Measurements from ENCODE around the gene BCL11A.

DNA sequence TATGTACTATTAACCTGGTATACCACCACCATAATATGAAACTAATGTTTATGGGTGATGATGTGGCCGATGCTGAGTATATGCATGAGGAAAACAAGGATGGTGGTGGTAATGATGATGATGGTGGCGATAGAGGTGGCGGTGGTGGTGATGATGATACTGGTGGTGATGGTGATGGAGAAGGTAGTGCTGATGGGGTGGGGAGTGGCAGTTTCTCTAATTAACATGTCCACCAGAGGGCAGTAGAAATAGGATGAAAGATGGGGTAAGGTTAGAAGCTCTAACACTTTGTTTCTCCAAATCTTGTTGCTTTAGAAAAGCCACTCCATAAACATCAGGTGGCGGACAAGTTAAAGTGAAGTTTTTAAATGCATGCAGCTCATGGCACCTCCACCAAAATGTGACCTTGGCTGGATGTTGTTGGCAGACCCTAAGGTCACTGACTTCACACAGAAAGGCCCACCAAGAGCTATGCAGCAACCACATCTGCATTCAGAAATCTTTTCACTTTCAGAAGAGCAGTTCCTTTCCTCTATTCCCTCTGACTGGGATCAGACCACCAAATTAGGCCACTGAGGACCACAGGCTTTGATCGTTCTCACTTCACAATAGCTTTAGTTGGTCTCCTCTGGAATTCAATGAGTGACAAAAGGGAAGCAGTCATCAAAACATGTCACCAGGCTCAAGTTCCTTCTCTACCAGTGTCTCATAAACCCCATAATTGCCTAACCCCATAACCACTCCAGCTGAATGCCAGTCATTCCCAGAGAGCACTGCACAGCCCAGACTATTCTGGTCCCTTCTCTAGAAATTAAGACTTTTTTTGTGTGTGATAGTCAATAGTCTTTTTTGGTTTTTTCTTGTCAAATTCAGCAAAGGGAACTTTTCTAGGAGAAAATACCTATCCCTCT is 7.5 kb upstream of the BCL11A start:
- TF ChIP-seq RCOR1 (IDR thresholded peaks at IDR 0.05; ENCODE audit: low read depth, low read length) (no peak), POLR2A (IDR thresholded peaks at IDR 0.05; ENCODE audit: low read length) (no peak), MAFK (IDR thresholded peaks at IDR 0.05; ENCODE audit: partially characterized antibody) (no peak), RARB (CRISPR knock-in tag; IDR thresholded peaks at IDR 0.05) (no peak), E2F6 (IDR thresholded peaks at IDR 0.05; ENCODE audit: borderline replicate concordance, low read depth) (no peak), REST (IDR thresholded peaks at IDR 0.05) (no peak), SMC3 (IDR thresholded peaks at IDR 0.05) (peak; percentile 47; the same call in 2 of the 3 replicates), CHD4 (IDR thresholded peaks at IDR 0.05; ENCODE audit: borderline replicate concordance) (no peak), RAD21 (conservative IDR thresholded peaks at IDR 0.05 in 1 of 2, IDR thresholded peaks at IDR 0.05 in 1 of 2) (0 out of 5 replicates have a peak, but pooled peaks have one; percentile 18 to 28), CEBPB (IDR thresholded peaks at IDR 0.05) (no peak), RFX5 (IDR thresholded peaks at IDR 0.05) (no peak)
- TF ChIP-seq, protein P1, sequence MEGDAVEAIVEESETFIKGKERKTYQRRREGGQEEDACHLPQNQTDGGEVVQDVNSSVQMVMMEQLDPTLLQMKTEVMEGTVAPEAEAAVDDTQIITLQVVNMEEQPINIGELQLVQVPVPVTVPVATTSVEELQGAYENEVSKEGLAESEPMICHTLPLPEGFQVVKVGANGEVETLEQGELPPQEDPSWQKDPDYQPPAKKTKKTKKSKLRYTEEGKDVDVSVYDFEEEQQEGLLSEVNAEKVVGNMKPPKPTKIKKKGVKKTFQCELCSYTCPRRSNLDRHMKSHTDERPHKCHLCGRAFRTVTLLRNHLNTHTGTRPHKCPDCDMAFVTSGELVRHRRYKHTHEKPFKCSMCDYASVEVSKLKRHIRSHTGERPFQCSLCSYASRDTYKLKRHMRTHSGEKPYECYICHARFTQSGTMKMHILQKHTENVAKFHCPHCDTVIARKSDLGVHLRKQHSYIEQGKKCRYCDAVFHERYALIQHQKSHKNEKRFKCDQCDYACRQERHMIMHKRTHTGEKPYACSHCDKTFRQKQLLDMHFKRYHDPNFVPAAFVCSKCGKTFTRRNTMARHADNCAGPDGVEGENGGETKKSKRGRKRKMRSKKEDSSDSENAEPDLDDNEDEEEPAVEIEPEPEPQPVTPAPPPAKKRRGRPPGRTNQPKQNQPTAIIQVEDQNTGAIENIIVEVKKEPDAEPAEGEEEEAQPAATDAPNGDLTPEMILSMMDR (IDR thresholded peaks at IDR 0.05), result peak; percentile 64
